PC-3 (cell line): ENCODE results near the gene DPM1.

ENCODE experiments used
- CTCF ChIP-seq: fragments of 300-600 bp; sonication (generic); conservative IDR thresholded peaks from 2 replicates; pipeline ENCODE4 v1.5.1; 2017; ENCODE audit warnings: antibody characterized with exemption, low read depth, mild to moderate bottlenecking, low read length
- EZH2 ChIP-seq: fragments of 300-600 bp; sonication (generic); IDR thresholded peaks from one replicate; pipeline ENCODE4 v1.6.1; 2017; ENCODE audit warnings: antibody characterized with exemption, mild to moderate bottlenecking, low read length; ENCODE audit not compliant: unreplicated experiment

DNA sequence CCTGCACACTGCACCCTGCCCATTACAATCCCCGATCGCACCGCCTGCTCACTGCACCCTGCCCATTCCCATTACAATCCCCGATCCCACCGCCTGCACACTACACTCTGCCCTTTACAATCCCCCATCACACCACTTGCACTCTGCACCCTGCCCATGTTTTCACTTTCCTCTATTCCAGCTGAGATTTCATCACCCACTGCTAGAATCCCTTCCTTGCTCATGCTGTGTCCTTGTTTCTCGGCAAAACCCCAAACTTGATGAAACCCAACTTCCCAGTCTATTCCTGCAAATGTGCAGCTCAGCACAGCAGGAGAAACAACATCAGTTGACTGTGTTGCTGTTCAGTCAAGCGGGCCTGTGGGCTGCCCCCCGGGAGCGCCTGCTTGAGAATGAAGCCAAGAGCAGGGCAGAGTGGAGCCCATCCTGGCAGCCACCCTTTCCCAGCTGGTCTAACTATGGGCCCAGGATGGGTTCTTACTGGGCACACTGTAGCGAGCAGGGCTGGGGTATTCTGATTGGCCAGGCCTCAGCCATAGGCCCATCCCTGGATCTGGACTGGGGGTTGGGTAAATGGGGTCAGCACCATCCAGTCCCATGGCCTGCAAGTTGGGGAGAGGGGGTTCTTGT, 17.5 kb upstream of the DPM1 start:
- TF ChIP-seq CTCF (no peak), EZH2 (no peak)
